Prostate gland (tissue), 2 donors: Measurements from ENCODE around the gene ARHGAP27.

Experiments used
- POLR2A ChIP-seq: fragments of 450-650 bp; IDR thresholded peaks from one replicate; pipeline ENCODE4 v1.6.1; 2016; ENCODE audit warnings: antibody characterized with exemption, mild to moderate bottlenecking
- TF ChIP-seq, protein P1 (sequence below), 4 experiments: fragments of 200-600 bp in 2 of 4; fragments of 450-650 bp in 2 of 4; sonication (generic) in 2 of 4; IDR thresholded peaks; 1 replicate in 3 of 4; 2 replicates in 1 of 4; pipeline ENCODE4 v1.5.1; 2016 to 2019; ENCODE audit warnings: antibody characterized with exemption in 4 of 4, mild to moderate bottlenecking in 2 of 4, moderate library complexity in 2 of 4

DNA sequence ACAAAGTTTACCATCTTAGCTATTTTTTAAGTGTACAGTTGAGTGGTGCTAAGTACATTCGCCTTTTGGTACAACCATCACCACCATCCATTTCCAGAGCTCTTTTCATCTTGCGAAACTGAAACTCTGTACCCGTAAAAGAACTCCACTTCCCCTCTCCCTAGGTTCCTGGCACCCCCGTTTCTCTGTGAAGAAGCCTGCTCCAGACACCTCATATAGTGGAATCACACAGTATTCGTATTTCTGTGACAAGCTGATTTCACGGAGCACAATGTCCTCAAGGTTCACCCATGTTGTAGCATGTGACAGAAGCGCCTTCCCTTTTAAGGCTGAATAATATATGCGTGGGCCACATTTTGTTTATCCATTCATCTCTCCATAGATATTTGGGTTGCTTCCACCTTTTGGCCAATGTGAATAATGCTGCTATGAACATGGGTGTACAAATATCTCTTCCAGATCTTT is 61.7 kb downstream of the ARHGAP27 start:
- TF ChIP-seq, protein P1, sequence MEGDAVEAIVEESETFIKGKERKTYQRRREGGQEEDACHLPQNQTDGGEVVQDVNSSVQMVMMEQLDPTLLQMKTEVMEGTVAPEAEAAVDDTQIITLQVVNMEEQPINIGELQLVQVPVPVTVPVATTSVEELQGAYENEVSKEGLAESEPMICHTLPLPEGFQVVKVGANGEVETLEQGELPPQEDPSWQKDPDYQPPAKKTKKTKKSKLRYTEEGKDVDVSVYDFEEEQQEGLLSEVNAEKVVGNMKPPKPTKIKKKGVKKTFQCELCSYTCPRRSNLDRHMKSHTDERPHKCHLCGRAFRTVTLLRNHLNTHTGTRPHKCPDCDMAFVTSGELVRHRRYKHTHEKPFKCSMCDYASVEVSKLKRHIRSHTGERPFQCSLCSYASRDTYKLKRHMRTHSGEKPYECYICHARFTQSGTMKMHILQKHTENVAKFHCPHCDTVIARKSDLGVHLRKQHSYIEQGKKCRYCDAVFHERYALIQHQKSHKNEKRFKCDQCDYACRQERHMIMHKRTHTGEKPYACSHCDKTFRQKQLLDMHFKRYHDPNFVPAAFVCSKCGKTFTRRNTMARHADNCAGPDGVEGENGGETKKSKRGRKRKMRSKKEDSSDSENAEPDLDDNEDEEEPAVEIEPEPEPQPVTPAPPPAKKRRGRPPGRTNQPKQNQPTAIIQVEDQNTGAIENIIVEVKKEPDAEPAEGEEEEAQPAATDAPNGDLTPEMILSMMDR (IDR thresholded peaks at IDR 0.05) = no peak
- TF ChIP-seq POLR2A = no peak
